ENCODE measurements around the gene ARMH1. TPM values are rescaled to one million over a fixed set of nuclear protein-coding genes. Genes with fewer than 3 reads are reported as not detected.
A peak's percentile ranks its signal among the peaks of the same experiment; 100 is the strongest.

ARMH1 gene
- total and polyA plus RNA-seq, 2 donors from 2014 or later: 3.4 to 3.9 TPM

GRCh38 chr1:44636083-44636687 is 38.3 kb upstream of the ARMH1 start:
- no peak for TF ChIP-seq CTCF (IDR thresholded peaks at IDR 0.05; ENCODE audit: borderline replicate concordance, extremely low read depth, insufficient read depth)
- FAIRE-seq (no peak), DNase-seq (no peak)
- H3K9me3 ChIP-seq (ENCODE audit: control insufficient read depth in 2 of 3, insufficient read depth in 1 of 3, low read length in 3 of 3): no peaks in the 10 kb centered on the region
- H3K27ac ChIP-seq (ENCODE audit: low read depth in 2 of 2, low read length in 2 of 2): no peak overlapping the region
- intact Hi-C loops (cut with DNase I): no loop called here
- no peak overlapping the region for H3K4me3 ChIP-seq (ENCODE audit: low read length in 3 of 3)
- H3K9ac ChIP-seq (ENCODE audit: low read length in 3 of 3): no peak overlapping the region
- peaks cover 0 to 20% (median 15%) of the 10 kb centered on the region in 3 donors for H3K4me1 ChIP-seq (ENCODE audit: control insufficient read depth in 2 of 3, insufficient read depth in 2 of 3, low read depth in 1 of 3, low read length in 3 of 3)
- H3K36me3 ChIP-seq (ENCODE audit: control insufficient read depth in 2 of 3, insufficient read depth in 3 of 3, low read length in 3 of 3): peaks cover 8 to 37% (median 30%) of the 10 kb centered on the region in 3 donors
- H3K27me3 ChIP-seq (ENCODE audit: control insufficient read depth, insufficient read depth, low read length): no peaks in the 10 kb centered on the region

GRCh38 chr1:44636688-44637598 is 37.6 kb upstream of the ARMH1 start:
- Histone ChIP-seq H3K27me3 (ENCODE audit: control insufficient read depth, insufficient read depth, low read length) (no peaks in the 10 kb centered on the region), H3K9ac (ENCODE audit: low read length in 3 of 3) (no peak overlapping the region), H3K27ac (ENCODE audit: low read depth in 2 of 2, low read length in 2 of 2) (no peak overlapping the region), H3K9me3 (ENCODE audit: control insufficient read depth in 2 of 3, insufficient read depth in 1 of 3, low read length in 3 of 3) (no peaks in the 10 kb centered on the region), H3K4me3 (ENCODE audit: low read length in 3 of 3) (no peak overlapping the region), H3K4me1 (ENCODE audit: control insufficient read depth in 2 of 3, insufficient read depth in 2 of 3, low read depth in 1 of 3, low read length in 3 of 3) (peaks cover 0 to 20% (median 15%) of the 10 kb centered on the region in 3 donors), H3K36me3 (ENCODE audit: control insufficient read depth in 2 of 3, insufficient read depth in 3 of 3, low read length in 3 of 3) (peaks cover 8 to 40% (median 34%) of the 10 kb centered on the region in 3 donors)
- intact Hi-C loops (cut with DNase I): no loop called here
- DNase-seq: no peak
- FAIRE-seq: no peak
- TF ChIP-seq CTCF (IDR thresholded peaks at IDR 0.05; ENCODE audit: borderline replicate concordance, extremely low read depth, insufficient read depth): no peak

GRCh38 chr1:44637702-44638411 is 36.7 kb upstream of the ARMH1 start:
- no peak overlapping the region for H3K4me3 ChIP-seq (ENCODE audit: low read length in 3 of 3)
- H3K27me3 ChIP-seq (ENCODE audit: control insufficient read depth, insufficient read depth, low read length): no peaks in the 10 kb centered on the region
- no peak for TF ChIP-seq CTCF (IDR thresholded peaks at IDR 0.05; ENCODE audit: borderline replicate concordance, extremely low read depth, insufficient read depth)
- no peak overlapping the region for H3K27ac ChIP-seq (ENCODE audit: low read depth in 2 of 2, low read length in 2 of 2)
- H3K4me1 ChIP-seq (ENCODE audit: control insufficient read depth in 2 of 3, insufficient read depth in 2 of 3, low read depth in 1 of 3, low read length in 3 of 3): peaks cover 0 to 15% (median 10%) of the 10 kb centered on the region in 3 donors
- H3K36me3 ChIP-seq (ENCODE audit: control insufficient read depth in 2 of 3, insufficient read depth in 3 of 3, low read length in 3 of 3): peaks cover 8 to 44% (median 43%) of the 10 kb centered on the region in 3 donors
- no peak for FAIRE-seq
- no peaks in the 10 kb centered on the region for H3K9me3 ChIP-seq (ENCODE audit: control insufficient read depth in 2 of 3, insufficient read depth in 1 of 3, low read length in 3 of 3)
- no peak overlapping the region for H3K9ac ChIP-seq (ENCODE audit: low read length in 3 of 3)
- peak in 3 of 5 donors; percentile 50 to 58 (median 53) for DNase-seq
- intact Hi-C loops (cut with DNase I): no loop called here
